HG02759 (cell line): ENCODE measurements around the gene LHFPL2.
"Not testable (repeated sequence)": the region's sequence is repeated elsewhere in the genome, so short reads cannot be mapped to it uniquely, and the experiment has no call there.

Source experiments
- ATAC-seq: cut with Tn5 transposase; IDR thresholded peaks from one replicate; pipeline ENCODE4 v1.9.1; 2021; ENCODE audit warnings: mild to moderate bottlenecking, moderate library complexity; ENCODE audit not compliant: unreplicated experiment

LHFPL2 gene

DNA sequence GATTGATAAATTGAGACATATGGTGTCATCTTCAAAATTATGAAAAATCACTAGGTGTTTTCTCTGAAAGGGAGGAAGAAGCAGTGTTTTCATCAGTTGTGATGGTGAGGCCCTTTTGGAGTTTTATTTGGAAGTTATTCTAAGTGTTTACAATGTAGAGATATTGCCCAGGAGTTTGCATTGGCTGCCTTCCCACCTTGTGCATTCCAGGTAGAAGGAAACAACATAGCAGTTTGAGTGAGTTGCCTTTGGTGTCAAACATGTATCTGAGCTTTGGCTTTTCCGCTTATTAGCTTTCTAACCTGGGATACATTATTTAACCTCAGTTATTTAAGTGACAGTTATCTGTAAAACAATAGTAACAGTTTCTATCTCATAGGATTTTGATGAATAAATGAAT, 165.6 kb downstream of the LHFPL2 start:
- ATAC-seq = no peak

DNA sequence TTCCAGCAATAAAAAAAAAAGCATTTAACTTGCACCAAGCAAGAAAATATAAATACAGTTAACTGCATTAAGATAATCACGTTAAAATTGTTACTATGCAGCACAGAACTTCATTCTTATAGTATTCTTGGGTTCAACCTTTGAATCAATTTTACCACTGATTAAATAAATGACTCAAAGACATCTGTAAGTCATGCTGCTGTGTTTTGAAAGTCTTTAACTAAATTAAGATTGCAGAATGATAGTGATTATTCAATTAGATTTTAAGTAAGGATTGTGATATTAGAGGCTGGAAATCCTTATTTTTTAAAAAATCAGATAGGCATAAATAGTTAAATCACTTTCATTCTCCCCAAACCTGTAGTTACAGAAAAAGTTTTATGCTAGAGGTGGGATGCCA, 171.8 kb downstream of the LHFPL2 start:
- ATAC-seq = no peak

DNA sequence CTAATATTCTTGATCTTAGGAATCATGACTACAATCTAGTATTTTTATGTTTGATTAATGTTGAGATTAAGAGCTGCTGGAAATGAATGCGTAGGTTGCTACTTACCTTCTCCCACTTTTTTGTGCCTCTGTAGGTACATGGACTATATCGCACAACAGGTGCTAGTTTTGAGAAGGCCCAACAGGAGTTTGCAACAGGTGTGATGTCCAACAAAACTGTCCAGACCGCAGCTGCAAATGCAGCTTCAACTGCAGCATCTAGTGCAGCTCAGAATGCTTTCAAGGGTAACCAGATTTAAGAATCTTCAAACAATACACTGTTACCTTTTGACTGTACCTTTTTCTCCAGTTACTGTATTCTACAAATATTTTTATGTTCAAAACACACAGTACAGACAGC, 173.2 kb downstream of the LHFPL2 start:
- ATAC-seq = no peak

DNA sequence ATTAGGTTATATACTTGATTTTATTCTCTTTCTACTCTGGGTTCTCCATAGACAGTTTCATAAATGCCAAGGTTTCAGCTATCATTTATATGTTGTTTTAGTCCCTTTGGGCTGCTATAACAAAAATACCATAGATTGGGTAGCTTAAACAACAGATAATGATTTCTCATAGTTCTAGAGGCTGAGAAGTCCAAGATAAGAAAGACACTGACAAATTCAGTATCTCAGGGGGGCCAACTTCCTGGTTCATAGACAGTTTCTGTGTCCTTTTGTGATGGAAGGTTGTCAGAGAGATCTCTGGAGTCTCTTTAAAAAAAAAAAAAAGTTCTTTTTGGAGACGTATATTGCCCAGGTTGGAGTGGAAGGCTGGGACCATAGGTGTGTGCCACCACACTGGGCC, 174.8 kb downstream of the LHFPL2 start:
- no peak for ATAC-seq

DNA sequence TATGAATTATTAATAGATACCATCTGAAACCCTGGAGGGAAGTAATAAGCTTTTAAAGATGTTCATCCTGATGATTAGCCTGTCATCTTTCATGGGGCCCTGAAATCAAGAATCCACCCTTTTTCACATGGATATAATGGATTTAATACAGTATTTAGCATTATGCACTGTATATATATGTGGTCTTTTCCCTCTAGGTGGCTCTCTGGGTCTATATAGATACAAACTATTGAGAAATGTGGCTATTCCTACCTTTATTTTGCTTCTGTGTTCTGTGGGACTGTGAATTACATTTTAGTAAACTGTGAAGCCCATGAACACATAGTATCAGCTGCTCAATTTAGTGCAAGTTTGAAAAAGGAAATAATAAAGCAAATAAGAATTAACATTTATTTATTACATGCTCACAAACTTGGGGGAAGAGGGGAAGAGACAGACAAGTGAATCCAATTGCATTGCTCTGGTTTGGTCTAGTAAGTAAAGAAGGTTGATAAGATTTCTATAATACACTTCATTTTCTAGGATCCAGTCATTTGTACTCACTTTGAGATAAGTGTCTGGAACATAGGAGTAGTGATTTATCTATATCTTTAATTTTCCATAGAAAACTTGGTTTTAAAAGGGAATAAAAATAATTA, 176.0 kb downstream of the LHFPL2 start:
- ATAC-seq = no peak

DNA sequence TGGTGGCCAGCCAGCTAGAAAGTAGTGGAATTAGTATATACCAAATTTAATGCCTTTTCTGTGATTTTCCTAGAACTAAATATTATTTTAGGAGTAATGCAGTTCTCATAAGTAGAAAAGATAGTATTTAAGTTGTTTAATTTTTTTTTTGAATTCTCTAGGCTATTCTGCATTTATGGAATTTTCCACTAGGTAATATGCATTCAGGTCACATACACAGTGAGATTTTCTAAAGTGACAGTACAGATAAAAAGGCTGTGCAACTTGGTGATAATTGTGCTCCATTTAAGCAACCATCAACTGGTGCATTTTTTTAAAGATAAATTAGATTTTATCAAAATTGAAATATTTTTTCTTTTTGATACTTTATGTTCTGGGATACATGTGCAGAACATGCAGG, 176.7 kb downstream of the LHFPL2 start:
- no peak for ATAC-seq

DNA sequence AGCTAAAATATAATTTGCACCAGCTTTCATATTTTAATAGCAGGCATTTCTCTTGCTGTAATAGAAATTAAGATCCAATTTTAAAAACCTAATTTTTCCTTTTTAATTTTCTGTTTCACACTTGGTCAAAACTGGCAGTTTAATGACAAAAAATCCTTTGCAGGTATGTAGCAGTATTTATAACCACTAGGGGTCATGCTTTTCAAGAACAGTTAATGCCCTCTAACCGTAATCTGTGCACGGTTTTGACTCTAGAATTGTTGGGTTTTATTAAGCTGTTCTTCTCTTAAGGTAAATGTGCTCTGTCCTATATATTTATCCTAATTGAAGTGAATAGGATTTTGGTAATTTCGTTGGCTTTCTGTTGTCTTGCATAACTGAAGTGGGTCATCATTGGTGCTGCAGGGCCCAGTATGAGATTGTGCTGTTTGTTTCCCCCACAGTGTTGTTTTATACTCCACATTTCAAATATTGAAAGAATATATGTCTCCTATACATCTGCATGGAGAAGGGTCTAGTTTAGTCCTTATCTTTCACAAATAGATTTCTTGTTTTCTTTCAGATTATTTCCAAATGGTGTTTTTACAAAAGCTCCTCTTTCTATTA, 180.7 kb downstream of the LHFPL2 start:
- no peak for ATAC-seq

DNA sequence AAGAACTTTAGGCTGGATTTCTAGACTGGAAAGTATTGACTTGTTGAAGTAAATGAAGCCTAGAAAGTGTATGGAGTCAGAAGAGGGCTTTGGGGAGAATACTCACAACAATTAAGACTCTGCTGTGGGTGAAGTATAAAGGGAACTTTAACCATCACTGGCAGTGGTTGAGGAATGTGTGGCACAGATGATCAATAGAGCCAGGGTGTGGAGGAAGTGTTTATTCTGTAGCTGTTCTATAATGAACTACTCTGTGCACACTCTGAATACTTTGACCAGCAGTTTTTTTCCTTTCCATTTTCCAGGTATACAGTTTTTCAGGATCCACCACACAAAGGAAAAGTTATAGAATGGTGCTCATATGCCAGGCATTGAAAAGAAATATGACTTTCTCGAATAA, 181.4 kb downstream of the LHFPL2 start:
- ATAC-seq = no peak

DNA sequence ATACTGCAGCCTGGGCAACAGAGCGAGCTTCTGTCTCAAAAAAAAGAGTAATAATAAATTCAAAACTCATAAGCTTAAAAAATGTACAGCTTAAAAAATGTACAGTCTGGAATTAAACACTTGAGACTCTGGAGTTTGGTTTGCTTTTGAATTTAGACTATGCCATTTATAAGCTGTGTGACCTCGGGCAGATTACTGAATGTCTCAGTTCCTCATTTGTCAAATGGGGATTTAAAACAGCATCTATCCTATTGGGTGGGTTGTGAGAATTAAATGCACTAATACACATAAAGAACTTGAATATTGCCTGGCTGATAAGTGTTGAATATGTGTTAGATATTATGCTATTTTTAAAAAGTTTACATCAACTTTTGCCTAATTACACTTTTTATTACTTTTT, 189.7 kb downstream of the LHFPL2 start:
- no peak for ATAC-seq

DNA sequence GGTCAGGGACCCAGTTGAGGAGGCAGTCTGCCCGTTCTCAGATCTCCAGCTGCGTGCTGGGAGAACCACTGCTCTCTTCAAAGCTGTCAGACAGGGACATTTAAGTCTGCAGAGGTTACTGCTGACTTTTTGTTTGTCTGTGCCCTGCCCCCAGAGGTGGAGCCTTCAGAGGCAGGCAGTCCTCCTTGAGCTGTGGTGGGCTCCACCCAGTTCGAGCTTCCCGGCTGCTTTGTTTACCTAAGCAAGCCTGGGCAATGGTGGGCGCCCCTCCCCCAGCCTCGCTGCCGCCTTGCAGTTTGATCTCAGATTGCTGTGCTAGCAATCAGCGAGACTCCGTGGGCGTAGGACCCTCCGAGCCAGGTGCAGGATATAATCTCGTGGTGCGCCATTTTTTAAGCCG, 191.1 kb downstream of the LHFPL2 start:
- ATAC-seq = not testable (repeated sequence)

DNA sequence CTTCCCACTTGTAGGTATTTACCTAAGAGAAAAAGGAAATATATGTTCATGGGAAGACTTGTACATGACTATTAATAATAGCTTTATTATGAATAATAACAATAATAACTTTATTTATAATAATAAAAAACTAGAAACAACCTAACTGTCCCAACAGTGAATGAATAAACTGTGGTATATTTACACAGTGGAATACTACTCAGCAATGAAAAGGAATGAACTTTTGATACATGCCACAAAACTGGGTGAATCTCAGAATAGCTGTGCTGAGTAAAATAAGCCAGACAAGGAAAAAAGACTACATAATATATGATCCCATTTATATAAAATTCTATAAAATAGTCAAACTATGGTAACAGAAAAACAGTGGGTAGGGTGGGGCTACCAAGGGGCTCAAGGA, 199.5 kb downstream of the LHFPL2 start:
- no peak for ATAC-seq

DNA sequence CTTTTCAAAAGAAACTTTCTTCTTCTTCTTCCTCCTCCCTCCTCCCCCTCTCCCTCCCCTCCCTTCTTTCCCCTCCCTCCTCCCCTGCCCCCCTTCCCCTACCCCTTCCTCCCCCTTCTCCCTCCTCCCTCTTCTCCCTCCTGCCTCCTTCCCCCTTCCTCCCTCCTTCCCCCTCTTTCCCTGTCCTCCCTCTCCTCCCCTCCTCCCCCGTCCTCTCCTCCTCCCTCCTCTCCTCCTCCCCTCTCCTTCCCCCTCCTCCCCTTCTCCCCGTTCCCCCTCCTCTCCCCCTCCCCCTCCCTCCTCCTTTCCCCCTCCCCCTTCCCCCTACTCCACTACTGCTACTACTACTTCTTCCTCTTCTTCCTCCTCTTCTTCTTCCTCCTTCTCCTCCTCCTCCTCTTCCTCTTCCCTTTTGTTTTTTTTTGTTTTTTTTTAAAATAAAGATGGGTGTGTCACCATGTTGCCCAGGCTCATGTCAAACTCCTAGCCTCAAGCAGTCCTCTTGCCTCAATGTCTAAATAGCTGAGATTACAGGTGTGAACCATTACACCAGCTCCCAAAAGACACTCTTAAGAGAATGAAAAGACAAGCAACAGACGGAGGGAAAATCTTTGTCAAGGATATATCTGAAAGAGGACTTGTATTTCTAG, 200.7 kb downstream of the LHFPL2 start:
- no peak for ATAC-seq
